A549 (cell line): ENCODE measurements around the gene GSTM3.

ENCODE experiments used
- CTCF ChIP-seq: fragments of >200 bp; sonication (Bioruptor Twin); formaldehyde crosslinking; IDR thresholded peaks from 3 replicates; pipeline ENCODE4 v1.5.1; 2016
- EP300 ChIP-seq, 2 experiments: fragments of >200 bp; sonication (Bioruptor Twin); formaldehyde crosslinking; IDR thresholded peaks; 2 replicates in 1 of 2; 3 replicates in 1 of 2; pipeline ENCODE4 v1.6.1; 2016 to 2017
- HMGXB4 ChIP-seq: fragments of 250-450 bp; sonication (Bioruptor Pico); IDR thresholded peaks from 2 replicates; pipeline ENCODE4 v1.5.0; 2021; ENCODE audit warnings: mild to moderate bottlenecking, moderate library complexity, borderline replicate concordance
- HOXB5 ChIP-seq: fragments of 250-450 bp; sonication (Bioruptor Pico); IDR thresholded peaks from 2 replicates; pipeline ENCODE4 v1.5.0; 2020; ENCODE audit warnings: mild to moderate bottlenecking, moderate library complexity
- POLR2A ChIP-seq: IDR thresholded peaks from 2 replicates; pipeline ENCODE4 v1.6.1; 2012; ENCODE audit warnings: mild to moderate bottlenecking, low read length
- RAD21 ChIP-seq, 2 experiments: fragments of >200 bp in 1 of 2; sonication (Bioruptor Twin) in 1 of 2; formaldehyde crosslinking in 1 of 2; IDR thresholded peaks in 1 of 2; conservative IDR thresholded peaks in 1 of 2; 2 replicates in 1 of 2; 3 replicates in 1 of 2; pipeline ENCODE4 v1.6.1; 2012 to 2018; ENCODE audit warnings: inconsistent platforms in 1 of 2
- RCOR1 ChIP-seq: fragments of 150-350 bp; IDR thresholded peaks from 2 replicates; pipeline ENCODE4 v1.6.1; 2014; ENCODE audit warnings: antibody characterized with exemption, low read length, low read depth

GRCh38 chr1:109749221-109749620 lies 8.4 kb upstream of the GSTM3 start:
- TF ChIP-seq RAD21 (conservative IDR thresholded peaks at IDR 0.05 in 1 of 2, IDR thresholded peaks at IDR 0.05 in 1 of 2), result no peak
- TF ChIP-seq HMGXB4 (CRISPR knock-in tag), result no peak
- no peak for TF ChIP-seq POLR2A
- TF ChIP-seq CTCF, result no peak
- TF ChIP-seq HOXB5 (CRISPR knock-in tag), result no peak
- no peak for TF ChIP-seq EP300 (IDR thresholded peaks at IDR 0.05)
- TF ChIP-seq RCOR1, result no peak
